Measurements from ENCODE around the gene RLN1. TPM values are rescaled to one million over a fixed set of nuclear protein-coding genes. Genes with fewer than 3 reads are reported as not detected.
"Not testable (repeated sequence)": the region's sequence is repeated elsewhere in the genome, so short reads cannot be mapped to it uniquely, and the experiment has no call there.

The RLN1 gene
- total RNA-seq, 2 donors from 2014 or later, result 1.3 to 1.6 TPM

- Mint-ChIP-seq H3K4me3 (no peak overlapping the region), H3K4me1 (ENCODE audit: low read depth) (peaks cover 29% of the 10 kb centered on the region), H3K27ac (no peak overlapping the region), H3K36me3 (ENCODE audit: insufficient read depth in 2 of 2) (peaks cover 0 to 9% of the 10 kb centered on the region in 2 donors), H3K9me3 (no peaks in the 10 kb centered on the region), H3K27me3 (ENCODE audit: low read depth) (no peaks in the 10 kb centered on the region)
- DNase-seq (no peak), ATAC-seq (replicated peaks in 1 of 2) (no peak)
Observed at GRCh38 chr9:5355817-5356216, 16.1 kb upstream of the RLN1 start.

- peaks cover 0 to 1% of the 10 kb centered on the region in 2 donors for H3K9me3 Mint-ChIP-seq
- no peak for ATAC-seq (replicated peaks in 1 of 2)
- peaks cover 2 to 11% of the 10 kb centered on the region in 2 donors for H3K36me3 Mint-ChIP-seq (ENCODE audit: insufficient read depth in 2 of 2)
- DNase-seq, result no peak
- no peak overlapping the region for H3K27ac Mint-ChIP-seq
- H3K4me1 Mint-ChIP-seq (ENCODE audit: low read depth), result peaks cover 30% of the 10 kb centered on the region
- no peak overlapping the region for H3K4me3 Mint-ChIP-seq
- H3K27me3 Mint-ChIP-seq (ENCODE audit: low read depth), result no peaks in the 10 kb centered on the region
Observed at GRCh38 chr9:5355226-5355625, 15.6 kb upstream of the RLN1 start.

- Mint-ChIP-seq H3K4me3 (no peak overlapping the region), H3K36me3 (ENCODE audit: insufficient read depth in 2 of 2) (peaks cover 4 to 16% of the 10 kb centered on the region in 2 donors), H3K27me3 (ENCODE audit: low read depth) (no peaks in the 10 kb centered on the region), H3K9me3 (peaks cover 4% of the 10 kb centered on the region in 2 donors), H3K4me1 (ENCODE audit: low read depth) (peaks cover 30% of the 10 kb centered on the region), H3K27ac (no peak overlapping the region)
- ATAC-seq (replicated peaks in 1 of 2), result no peak
- no peak for DNase-seq
Observed at GRCh38 chr9:5354184-5354583, 14.5 kb upstream of the RLN1 start.

- peak overlapping the region in 1 of 2 donors; percentile 29 for H3K4me3 Mint-ChIP-seq
- no peak for DNase-seq
- peaks cover 4 to 5% of the 10 kb centered on the region in 2 donors for H3K9me3 Mint-ChIP-seq
Observed at GRCh38 chr9:5352637-5353248, 13.1 kb upstream of the RLN1 start.

GRCh38 chr9:5336688-5337087 lies 3.0 kb downstream of the RLN1 start:
- Mint-ChIP-seq H3K4me1 (ENCODE audit: low read depth) (peaks cover 40% of the 10 kb centered on the region), H3K27ac (peak overlapping the region; percentile 80), H3K36me3 (ENCODE audit: insufficient read depth in 2 of 2) (no peaks in the 10 kb centered on the region), H3K9me3 (no peaks in the 10 kb centered on the region), H3K27me3 (ENCODE audit: low read depth) (no peaks in the 10 kb centered on the region), H3K4me3 (peak overlapping the region; percentile 69 to 82)
- ATAC-seq (replicated peaks in 1 of 2) (no peak), DNase-seq (peak; percentile 21 to 27)

More at GRCh38 chr9:5352637-5353248, 13.1 kb upstream of the RLN1 start:
- Mint-ChIP-seq H3K36me3 (ENCODE audit: insufficient read depth in 2 of 2) (peaks cover 4 to 14% of the 10 kb centered on the region in 2 donors), H3K27ac (peak overlapping the region; percentile 63), H3K4me1 (ENCODE audit: low read depth) (peaks cover 30% of the 10 kb centered on the region), H3K27me3 (ENCODE audit: low read depth) (no peaks in the 10 kb centered on the region)
- ATAC-seq (replicated peaks in 1 of 2), result peak; percentile 31 to 62

GRCh38 chr9:5331276-5331675 lies 8.4 kb downstream of the RLN1 start:
- H3K27ac Mint-ChIP-seq, result not testable (repeated sequence)

GRCh38 chr9:5326893-5327548 lies 12.7 kb downstream of the RLN1 start:
- peaks cover 11% of the 10 kb centered on the region for H3K4me1 Mint-ChIP-seq (ENCODE audit: low read depth)

More at GRCh38 chr9:5331276-5331675, 8.4 kb downstream of the RLN1 start:
- not testable (repeated sequence) for H3K4me3 Mint-ChIP-seq; DNase-seq; H3K36me3 Mint-ChIP-seq (ENCODE audit: insufficient read depth in 2 of 2); H3K9me3 Mint-ChIP-seq; H3K27me3 Mint-ChIP-seq (ENCODE audit: low read depth); ATAC-seq (replicated peaks in 1 of 2)
- peaks cover 29% of the 10 kb centered on the region for H3K4me1 Mint-ChIP-seq (ENCODE audit: low read depth)

GRCh38 chr9:5326187-5326586 lies 13.5 kb downstream of the RLN1 start:
- H3K36me3 Mint-ChIP-seq (ENCODE audit: insufficient read depth in 2 of 2), result peaks cover 0 to 4% of the 10 kb centered on the region in 2 donors
- H3K27ac Mint-ChIP-seq, result no peak overlapping the region
- H3K4me3 Mint-ChIP-seq, result peak overlapping the region in 1 of 2 donors; percentile 10
- ATAC-seq (replicated peaks in 1 of 2), result no peak
- H3K27me3 Mint-ChIP-seq (ENCODE audit: low read depth), result no peaks in the 10 kb centered on the region
- peaks cover 11% of the 10 kb centered on the region for H3K4me1 Mint-ChIP-seq (ENCODE audit: low read depth)
- DNase-seq, result no peak
- H3K9me3 Mint-ChIP-seq, result no peaks in the 10 kb centered on the region

More at GRCh38 chr9:5326893-5327548, 12.7 kb downstream of the RLN1 start:
- H3K27me3 Mint-ChIP-seq (ENCODE audit: low read depth), result no peaks in the 10 kb centered on the region
- no peak overlapping the region for H3K27ac Mint-ChIP-seq
- H3K36me3 Mint-ChIP-seq (ENCODE audit: insufficient read depth in 2 of 2), result peaks cover 0 to 4% of the 10 kb centered on the region in 2 donors
- DNase-seq (peak; percentile 38 to 44), ATAC-seq (replicated peaks in 1 of 2) (peak; percentile 50 to 71)
- peak overlapping the region in 1 of 2 donors; percentile 11 for H3K4me3 Mint-ChIP-seq
- no peaks in the 10 kb centered on the region for H3K9me3 Mint-ChIP-seq

GRCh38 chr9:5321601-5322000 lies 18.1 kb downstream of the RLN1 start:
- DNase-seq; ATAC-seq (replicated peaks in 1 of 2); H3K9me3 Mint-ChIP-seq; H3K4me3 Mint-ChIP-seq; H3K27ac Mint-ChIP-seq; H3K36me3 Mint-ChIP-seq (ENCODE audit: insufficient read depth in 2 of 2); H3K4me1 Mint-ChIP-seq (ENCODE audit: low read depth); H3K27me3 Mint-ChIP-seq (ENCODE audit: low read depth): not testable (repeated sequence)

- Mint-ChIP-seq H3K27ac (no peak overlapping the region), H3K9me3 (peaks cover 5 to 6% of the 10 kb centered on the region in 2 donors), H3K36me3 (ENCODE audit: insufficient read depth in 2 of 2) (peaks cover 4 to 5% of the 10 kb centered on the region in 2 donors), H3K4me1 (ENCODE audit: low read depth) (peaks cover 1% of the 10 kb centered on the region), H3K4me3 (no peak overlapping the region), H3K27me3 (ENCODE audit: low read depth) (no peaks in the 10 kb centered on the region)
- no peak for DNase-seq
- no peak for ATAC-seq (replicated peaks in 1 of 2)
Observed at GRCh38 chr9:5321058-5321457, 18.6 kb downstream of the RLN1 start.

- not testable (repeated sequence) for H3K27me3 Mint-ChIP-seq (ENCODE audit: low read depth); H3K4me3 Mint-ChIP-seq; ATAC-seq (replicated peaks in 1 of 2); H3K27ac Mint-ChIP-seq; H3K4me1 Mint-ChIP-seq (ENCODE audit: low read depth); DNase-seq
- Mint-ChIP-seq H3K36me3 (ENCODE audit: insufficient read depth in 2 of 2) (peaks cover 14 to 18% of the 10 kb centered on the region in 2 donors), H3K9me3 (peaks cover 12 to 14% of the 10 kb centered on the region in 2 donors)
Observed at GRCh38 chr9:5316406-5316805, 23.3 kb downstream of the RLN1 start.

- Mint-ChIP-seq H3K36me3 (ENCODE audit: insufficient read depth in 2 of 2) (peaks cover 14 to 18% of the 10 kb centered on the region in 2 donors), H3K27me3 (ENCODE audit: low read depth) (no peaks in the 10 kb centered on the region), H3K4me1 (ENCODE audit: low read depth) (no peaks in the 10 kb centered on the region), H3K27ac (peak overlapping the region; percentile 62), H3K9me3 (peaks cover 12 to 14% of the 10 kb centered on the region in 2 donors), H3K4me3 (no peak overlapping the region)
- no peak for DNase-seq
- no peak for ATAC-seq (replicated peaks in 1 of 2)
Observed at GRCh38 chr9:5315187-5315923, 24.3 kb downstream of the RLN1 start.

GRCh38 chr9:5310851-5311250 lies 28.8 kb downstream of the RLN1 start:
- H3K4me1 Mint-ChIP-seq (ENCODE audit: low read depth), result no peaks in the 10 kb centered on the region
- no peak overlapping the region for H3K4me3 Mint-ChIP-seq
- H3K9me3 Mint-ChIP-seq, result peaks cover 7 to 8% of the 10 kb centered on the region in 2 donors
- no peak overlapping the region for H3K27ac Mint-ChIP-seq
- peaks cover 10 to 13% of the 10 kb centered on the region in 2 donors for H3K36me3 Mint-ChIP-seq (ENCODE audit: insufficient read depth in 2 of 2)
- DNase-seq (no peak), ATAC-seq (replicated peaks in 1 of 2) (no peak)
- H3K27me3 Mint-ChIP-seq (ENCODE audit: low read depth), result no peaks in the 10 kb centered on the region

Measured in activated T-cell treated with anti-CD3 and anti-CD28 coated beads, Interleukin-2, amount 50 U/mL, for 72 hours (primary cell).